Trophoblast cell (in vitro differentiated cells and primary cell): ENCODE results near the gene IMMP2L.

Experiments
- DNase-seq, 2 donors: peaks; one replicate each; pipeline ENCODE4 v3.0.0-alpha.2; 2016
- H2AFZ ChIP-seq: 2 replicates; pipeline ENCODE4 v1.6.1; 2013; ENCODE audit warnings: low read length, moderate library complexity, mild to moderate bottlenecking; ENCODE audit not compliant: insufficient read depth, poor library complexity
- H2AK5ac ChIP-seq: 2 replicates; pipeline ENCODE4 v1.6.1; 2013; ENCODE audit warnings: mild to moderate bottlenecking, low read length
- H2BK120ac ChIP-seq: 2 replicates; pipeline ENCODE4 v1.6.1; 2013; ENCODE audit warnings: low read length, mild to moderate bottlenecking, moderate library complexity; ENCODE audit not compliant: insufficient read depth, poor library complexity
- H2BK12ac ChIP-seq: 2 replicates; pipeline ENCODE4 v1.6.1; 2013; ENCODE audit warnings: mild to moderate bottlenecking, low read length, moderate library complexity
- H2BK5ac ChIP-seq: 2 replicates; pipeline ENCODE4 v1.6.1; 2013; ENCODE audit warnings: low read length, low read depth, moderate library complexity, mild to moderate bottlenecking; ENCODE audit not compliant: poor library complexity
- H3K14ac ChIP-seq: 2 replicates; pipeline ENCODE4 v1.6.1; 2013; ENCODE audit warnings: mild to moderate bottlenecking, low read length
- H3K18ac ChIP-seq: 2 replicates; pipeline ENCODE4 v1.6.1; 2013; ENCODE audit warnings: mild to moderate bottlenecking, low read length
- H3K23ac ChIP-seq: 2 replicates; pipeline ENCODE4 v1.6.1; 2013; ENCODE audit warnings: low read length
- H3K27ac ChIP-seq: 2 replicates; pipeline ENCODE4 v1.5.1; 2013; ENCODE audit warnings: low read depth, mild to moderate bottlenecking, inconsistent platforms, low read length, moderate library complexity
- H3K27me3 ChIP-seq: 2 replicates; pipeline ENCODE4 v1.6.1; 2013; ENCODE audit warnings: inconsistent platforms, mild to moderate bottlenecking, low read length, moderate library complexity; ENCODE audit not compliant: insufficient read depth
- H3K36me3 ChIP-seq, 2 experiments: 1 replicate in 1 of 2; 2 replicates in 1 of 2; pipeline ENCODE4 v1.6.1; 2013; ENCODE audit warnings: low read length in 2 of 2, mild to moderate bottlenecking in 2 of 2, moderate library complexity in 1 of 2; ENCODE audit not compliant: insufficient read depth in 2 of 2, control insufficient read depth in 1 of 2
- H3K4ac ChIP-seq: 2 replicates; pipeline ENCODE4 v1.6.1; 2013; ENCODE audit warnings: low read depth, mild to moderate bottlenecking, low read length, moderate library complexity
- H3K4me1 ChIP-seq, 2 experiments: 1 replicate in 1 of 2; 2 replicates in 1 of 2; pipeline ENCODE4 v1.6.1; 2013; ENCODE audit warnings: low read length in 2 of 2, mild to moderate bottlenecking in 2 of 2, moderate library complexity in 1 of 2; ENCODE audit not compliant: insufficient read depth in 2 of 2, control insufficient read depth in 1 of 2
- H3K4me2 ChIP-seq: 2 replicates; pipeline ENCODE4 v1.6.1; 2013; ENCODE audit warnings: inconsistent platforms, mild to moderate bottlenecking, low read length, moderate library complexity
- H3K4me3 ChIP-seq: 2 replicates; pipeline ENCODE4 v1.5.1; 2013; ENCODE audit warnings: mild to moderate bottlenecking, low read depth, low read length, inconsistent platforms
- H3K79me1 ChIP-seq: one replicate; pipeline ENCODE4 v1.6.1; 2013; ENCODE audit warnings: low read length
- H3K79me2 ChIP-seq: 2 replicates; pipeline ENCODE4 v1.6.1; 2013; ENCODE audit warnings: low read length, mild to moderate bottlenecking; ENCODE audit not compliant: control insufficient read depth, insufficient read depth, poor library complexity
- H3K9ac ChIP-seq: 2 replicates; pipeline ENCODE4 v1.6.1; 2013; ENCODE audit warnings: mild to moderate bottlenecking, low read length
- H3K9me3 ChIP-seq: 2 replicates; pipeline ENCODE4 v1.6.1; 2013; ENCODE audit warnings: low read depth, mild to moderate bottlenecking, control low read depth, inconsistent platforms, low read length; ENCODE audit not compliant: insufficient read depth
- H4K12ac ChIP-seq: 2 replicates; pipeline ENCODE4 v1.6.1; 2013; ENCODE audit warnings: low read depth, mild to moderate bottlenecking, low read length, moderate library complexity
- H4K8ac ChIP-seq: 2 replicates; pipeline ENCODE4 v1.6.1; 2013; ENCODE audit warnings: low read depth, mild to moderate bottlenecking, low read length, moderate library complexity
- H4K91ac ChIP-seq: one replicate; pipeline ENCODE4 v1.6.1; 2013; ENCODE audit warnings: low read depth, mild to moderate bottlenecking, low read length, moderate library complexity
- WGBS: extraction: QIAGEN DNeasy Blood & Tissue Kit; methylation state at CpG from one replicate; pipeline ENCODE4 v1.1.7; 2013; ENCODE audit warnings: missing lambda C conversion rate; ENCODE audit not compliant: insufficient read length, insufficient coverage; ENCODE audit errors: extremely low coverage; 5-methylcytosine and 5-hydroxymethylcytosine counted together

Gene IMMP2L

DNA sequence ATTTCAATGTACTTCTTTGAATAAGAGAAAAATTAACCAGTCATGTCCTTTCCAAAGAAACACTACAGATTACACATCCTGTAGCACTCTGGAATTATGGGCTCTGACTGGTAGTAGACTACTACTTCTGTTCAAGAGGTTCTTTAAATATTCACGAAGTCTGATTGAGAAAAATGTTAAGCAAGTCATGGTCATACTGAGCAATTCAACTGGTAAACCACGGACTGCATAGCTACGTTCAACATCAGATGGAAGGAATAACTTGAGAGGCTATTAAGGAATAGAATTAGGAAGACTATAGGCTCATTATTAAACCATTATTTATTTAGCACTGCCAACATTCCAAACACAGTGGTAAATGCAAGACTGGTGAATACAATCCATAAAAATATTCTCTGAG, 160.8 kb downstream of the IMMP2L start:
- no peak overlapping the region for H4K8ac ChIP-seq
- no peak overlapping the region for H3K18ac ChIP-seq
- no peaks in the 10 kb centered on the region for H3K36me3 ChIP-seq
- H3K27ac ChIP-seq, result no peak overlapping the region
- H3K4ac ChIP-seq, result no peak overlapping the region
- H2BK120ac ChIP-seq, result no peak overlapping the region
- no peak overlapping the region for H3K4me3 ChIP-seq
- DNase-seq, result no peak
- no CpG with 5 or more reads among the region's 3 CpGs for WGBS
- no peak overlapping the region for H2AK5ac ChIP-seq
- H3K9me3 ChIP-seq, result no peaks in the 10 kb centered on the region
- no peak overlapping the region for H3K4me2 ChIP-seq
- H3K14ac ChIP-seq, result no peak overlapping the region
- no peak overlapping the region for H2BK12ac ChIP-seq
- H3K4me1 ChIP-seq, result no peaks in the 10 kb centered on the region
- H3K9ac ChIP-seq, result no peak overlapping the region
- H2BK5ac ChIP-seq, result no peak overlapping the region
- no peak overlapping the region for H3K23ac ChIP-seq
- no peak overlapping the region for H4K12ac ChIP-seq
- no peaks in the 10 kb centered on the region for H3K79me2 ChIP-seq
- no peak overlapping the region for H4K91ac ChIP-seq
- no peaks in the 10 kb centered on the region for H3K27me3 ChIP-seq
- no peak overlapping the region for H2AFZ ChIP-seq
- no peaks in the 10 kb centered on the region for H3K79me1 ChIP-seq

GRCh38 chr7:111400088-111400487, 162.2 kb downstream of the IMMP2L start:
- Histone ChIP-seq H3K27ac (no peak overlapping the region), H3K18ac (no peak overlapping the region), H2BK120ac (no peak overlapping the region), H4K8ac (no peak overlapping the region), H3K4ac (no peak overlapping the region), H2BK12ac (no peak overlapping the region), H3K27me3 (no peaks in the 10 kb centered on the region), H3K36me3 (no peaks in the 10 kb centered on the region), H2BK5ac (no peak overlapping the region), H3K23ac (no peak overlapping the region), H4K91ac (no peak overlapping the region), H2AFZ (no peak overlapping the region), H3K9me3 (no peaks in the 10 kb centered on the region), H3K4me3 (no peak overlapping the region), H3K4me2 (no peak overlapping the region), H4K12ac (no peak overlapping the region), H2AK5ac (no peak overlapping the region), H3K14ac (no peak overlapping the region), H3K4me1 (no peaks in the 10 kb centered on the region), H3K9ac (no peak overlapping the region), H3K79me1 (no peaks in the 10 kb centered on the region), H3K79me2 (no peaks in the 10 kb centered on the region)
- WGBS, result no CpG with 5 or more reads among the region's 2 CpGs
- DNase-seq, result no peak

GRCh38 chr7:111394891-111395290, 167.4 kb downstream of the IMMP2L start:
- H3K18ac ChIP-seq, result no peak overlapping the region
- no peak overlapping the region for H4K8ac ChIP-seq
- no peak overlapping the region for H3K9ac ChIP-seq
- no peak overlapping the region for H2AK5ac ChIP-seq
- no peaks in the 10 kb centered on the region for H3K36me3 ChIP-seq
- H3K79me2 ChIP-seq, result no peaks in the 10 kb centered on the region
- no peak for DNase-seq
- H2BK120ac ChIP-seq, result no peak overlapping the region
- no peak overlapping the region for H3K4ac ChIP-seq
- H4K91ac ChIP-seq, result no peak overlapping the region
- no peak overlapping the region for H2BK5ac ChIP-seq
- H3K27me3 ChIP-seq, result no peaks in the 10 kb centered on the region
- no peak overlapping the region for H3K23ac ChIP-seq
- no peak overlapping the region for H2BK12ac ChIP-seq
- no peak overlapping the region for H3K27ac ChIP-seq
- no peak overlapping the region for H2AFZ ChIP-seq
- H3K4me1 ChIP-seq, result peaks cover 0 to 2% of the 10 kb centered on the region in 2 experiments
- peaks cover 2% of the 10 kb centered on the region for H3K79me1 ChIP-seq
- H3K14ac ChIP-seq, result no peak overlapping the region
- H4K12ac ChIP-seq, result no peak overlapping the region
- no peaks in the 10 kb centered on the region for H3K9me3 ChIP-seq
- H3K4me3 ChIP-seq, result no peak overlapping the region
- no peak overlapping the region for H3K4me2 ChIP-seq
- no CpG with 5 or more reads among the region's 4 CpGs for WGBS

- Histone ChIP-seq H2AFZ (no peak overlapping the region), H4K8ac (no peak overlapping the region), H3K79me1 (peaks cover 2% of the 10 kb centered on the region), H3K4me2 (no peak overlapping the region), H4K91ac (no peak overlapping the region), H3K18ac (no peak overlapping the region), H3K27ac (peak overlapping the region; percentile 60), H2BK120ac (no peak overlapping the region), H2BK12ac (no peak overlapping the region), H2AK5ac (no peak overlapping the region), H3K4ac (no peak overlapping the region), H3K27me3 (no peaks in the 10 kb centered on the region), H3K14ac (no peak overlapping the region), H2BK5ac (no peak overlapping the region), H4K12ac (no peak overlapping the region), H3K36me3 (no peaks in the 10 kb centered on the region), H3K23ac (no peak overlapping the region), H3K79me2 (no peaks in the 10 kb centered on the region), H3K4me1 (peaks cover 0 to 2% of the 10 kb centered on the region in 2 experiments), H3K4me3 (no peak overlapping the region), H3K9ac (no peak overlapping the region), H3K9me3 (no peaks in the 10 kb centered on the region)
- DNase-seq, result no peak
- WGBS, result 100% methylated on average over 1 of the region's 3 CpGs
Measured at GRCh38 chr7:111393011-111393754, 169.1 kb downstream of the IMMP2L start.
